Measurements from ENCODE around the gene MKS1. TPM values are rescaled to one million over a fixed set of nuclear protein-coding genes. Genes with fewer than 3 reads are reported as not detected.

MKS1 gene
- total RNA-seq, 1 experiment from 2014 or later, result 29.8 TPM

- no peak overlapping the region for H3K4me2 ChIP-seq (ENCODE audit: low read length)
- no peaks in the 10 kb centered on the region for H3K9me2 ChIP-seq (ENCODE audit: insufficient read depth)
- POLR2A ChIA-PET, result no interaction called here
- DNase-seq (ENCODE audit: low read depth, low spot score), result no peak
- ATAC-seq, result no peak
- H2AFZ ChIP-seq (ENCODE audit: low read depth, low read length, poor library complexity, severe bottlenecking), result no peak overlapping the region
- no peak overlapping the region for H3K4me3 ChIP-seq (replicated peaks in 1 of 2; ENCODE audit: low read depth in 1 of 2, low read length in 2 of 2)
- intact Hi-C loops (cut with micrococcal nuclease), result no loop called here
- RAD21 ChIA-PET (ENCODE audit: low non-redundant PET in 1 of 2, low total read pairs in 2 of 2, uncharacterized antibody in 2 of 2, unreplicated experiment in 2 of 2), result no interaction called here
- H3K79me2 ChIP-seq (ENCODE audit: insufficient read depth, low read length), result no peaks in the 10 kb centered on the region
- no peak overlapping the region for H3K27ac ChIP-seq (ENCODE audit: low read depth, low read length)
- peaks cover 6 to 16% of the 10 kb centered on the region in 2 experiments; a peak in 3 of 4 replicates for H3K4me1 ChIP-seq (ENCODE audit: control insufficient read depth in 1 of 2, insufficient read depth in 2 of 2, low read length in 2 of 2)
- CTCF ChIA-PET, result interaction anchor here (0.7 to 1.4 kb wide), 2 partner anchors 8 to 9 kb away, joined by 3 read pairs; no protein-coding TSS in a partner anchor
- H3K9me3 ChIP-seq (ENCODE audit: control insufficient read depth in 1 of 2, insufficient read depth in 1 of 2, low read depth in 1 of 2, low read length in 2 of 2), result no peaks in the 10 kb centered on the region
- H3K27me3 ChIP-seq (ENCODE audit: insufficient read depth, low read length), result no peaks in the 10 kb centered on the region; the same call in 1 of the 2 replicates
- no peak overlapping the region for H3K9ac ChIP-seq (ENCODE audit: low read length)
- TF ChIP-seq ZNF274 (IDR thresholded peaks at IDR 0.05; ENCODE audit: low read depth, low read length) (no peak), CTCF (IDR thresholded peaks at IDR 0.05 in 2 of 3, conservative IDR thresholded peaks at IDR 0.05 in 1 of 3; ENCODE audit: borderline replicate concordance in 1 of 3, insufficient read depth in 1 of 3, low read depth in 2 of 3, low read length in 2 of 3) (no peak), ELF1 (IDR thresholded peaks at IDR 0.05; ENCODE audit: borderline replicate concordance, low read depth) (no peak), ZBTB33 (IDR thresholded peaks at IDR 0.05; ENCODE audit: extremely low read depth, insufficient replicate concordance, low read length) (no peak), REST (IDR thresholded peaks at IDR 0.05; ENCODE audit: low read depth) (no peak), ATF3 (IDR thresholded peaks at IDR 0.05) (no peak), YY1 (IDR thresholded peaks at IDR 0.05; ENCODE audit: extremely low read depth, insufficient replicate concordance, low read depth, low read length) (no peak), POLR2A (IDR thresholded peaks at IDR 0.05; ENCODE audit: borderline replicate concordance, extremely low read depth, insufficient read depth, insufficient read length) (no peak), POLR2AphosphoS5 (IDR thresholded peaks at IDR 0.05; ENCODE audit: low read depth, low read length) (no peak), JUND (IDR thresholded peaks at IDR 0.05) (no peak), SRF (IDR thresholded peaks at IDR 0.05; ENCODE audit: low read depth) (no peak), ZFX (IDR thresholded peaks at IDR 0.05) (no peak), RAD21 (IDR thresholded peaks at IDR 0.05; ENCODE audit: low read depth) (no peak), TCF7L2 (IDR thresholded peaks at IDR 0.05; ENCODE audit: borderline replicate concordance, extremely low read depth, insufficient read depth, insufficient read length) (no peak), CEBPB (IDR thresholded peaks at IDR 0.05; ENCODE audit: low read depth) (no peak), SIN3A (IDR thresholded peaks at IDR 0.05; ENCODE audit: low read depth) (no peak), EGR1 (IDR thresholded peaks at IDR 0.05; ENCODE audit: low read depth) (no peak), EZH2phosphoT487 (IDR thresholded peaks at IDR 0.05; ENCODE audit: borderline replicate concordance) (no peak), SP1 (IDR thresholded peaks at IDR 0.05; ENCODE audit: low read depth) (no peak), MAX (IDR thresholded peaks at IDR 0.05) (no peak)
- no peaks in the 10 kb centered on the region for H4K20me1 ChIP-seq (ENCODE audit: insufficient read depth)
- BruUV-seq (replicated peaks), result no TSS peak
- no peaks in the 10 kb centered on the region for H3K36me3 ChIP-seq (ENCODE audit: control insufficient read depth in 1 of 2, insufficient read depth in 2 of 2, low read length in 2 of 2)
Measured at GRCh38 chr17:58228679-58229078, 9.6 kb upstream of the MKS1 start.

Data from HCT116 (cell line).